Glomerular visceral epithelial cell (primary cell): Measurements from ENCODE around the gene CDH8.
"Not testable (repeated sequence)": the region's sequence is repeated elsewhere in the genome, so short reads cannot be mapped to it uniquely, and the experiment has no call there.

Source experiments
- DNase-seq: peaks from one replicate; pipeline ENCODE4 v3.0.0-alpha.2; 2016; ENCODE audit errors: extremely low spot score

CDH8 gene

GRCh38 chr16:61871837-61872777 lies 164.1 kb downstream of the CDH8 start:
- DNase-seq = no peak

- no peak for DNase-seq
Observed at GRCh38 chr16:61862221-61863155, 173.8 kb downstream of the CDH8 start.

- DNase-seq = peak; percentile 8
Observed at GRCh38 chr16:61858988-61859387, 177.2 kb downstream of the CDH8 start.

GRCh38 chr16:61842666-61843065 lies 193.6 kb downstream of the CDH8 start:
- no peak for DNase-seq

GRCh38 chr16:61836804-61837393 lies 199.3 kb downstream of the CDH8 start:
- DNase-seq = no peak

- no peak for DNase-seq
Observed at GRCh38 chr16:61834082-61834481, 202.2 kb downstream of the CDH8 start.

- DNase-seq = no peak
Observed at GRCh38 chr16:61831351-61831917, 204.8 kb downstream of the CDH8 start.

GRCh38 chr16:61829631-61830030 lies 206.6 kb downstream of the CDH8 start:
- DNase-seq = peak; percentile 7

GRCh38 chr16:61823326-61823725 lies 212.9 kb downstream of the CDH8 start:
- no peak for DNase-seq

GRCh38 chr16:61820820-61821219 lies 215.4 kb downstream of the CDH8 start:
- no peak for DNase-seq

- peak; percentile 60 for DNase-seq
Observed at GRCh38 chr16:61820398-61820797, 215.8 kb downstream of the CDH8 start.

GRCh38 chr16:61818850-61819249 lies 217.4 kb downstream of the CDH8 start:
- no peak for DNase-seq

- DNase-seq = no peak
Observed at GRCh38 chr16:61817583-61818278, 218.5 kb downstream of the CDH8 start.

- DNase-seq = no peak
Observed at GRCh38 chr16:61814726-61815347, 221.4 kb downstream of the CDH8 start.

- DNase-seq = no peak
Observed at GRCh38 chr16:61813339-61813738, 222.9 kb downstream of the CDH8 start.

- no peak for DNase-seq
Observed at GRCh38 chr16:61812251-61812650, 224.0 kb downstream of the CDH8 start.

- DNase-seq = no peak
Observed at GRCh38 chr16:61807551-61807950, 228.7 kb downstream of the CDH8 start.

- DNase-seq = not testable (repeated sequence)
Observed at GRCh38 chr16:61801217-61801616, 235.0 kb downstream of the CDH8 start.

GRCh38 chr16:61798741-61799140 lies 237.5 kb downstream of the CDH8 start:
- DNase-seq = no peak

GRCh38 chr16:61797961-61798507 lies 238.2 kb downstream of the CDH8 start:
- no peak for DNase-seq
